Measurements from ENCODE around the gene DLG2. TPM values are rescaled to one million over a fixed set of nuclear protein-coding genes. Genes with fewer than 3 reads are reported as not detected.

Gene DLG2
- total and polyA plus RNA-seq, 9 of the 15 experiments (the other 6 are each of a cell fraction or from before 2014, with no cell fraction given) = 0.52 to 1.6 (median 0.95) TPM

- DNase-seq (ENCODE audit: extremely low read depth in 1 of 4, low spot score in 3 of 4) (no peak), ATAC-seq (no peak), FAIRE-seq (no peak)
- intact Hi-C loops (cut with micrococcal nuclease) (no loop called here), in situ Hi-C loops (cut with MboI) (no loop called here)
- Histone ChIP-seq H3K4me3 (no peak overlapping the region), H3K27me3 (ENCODE audit: control insufficient read depth in 2 of 2, insufficient read depth in 2 of 2, low read length in 2 of 2) (no peaks in the 10 kb centered on the region), H3K9ac (ENCODE audit: insufficient read depth in 1 of 2, low read depth in 2 of 2, low read length in 2 of 2) (no peak overlapping the region), H3K9me1 (ENCODE audit: control insufficient read depth, insufficient read depth, low read length) (no peaks in the 10 kb centered on the region), H4K20me1 (replicated peaks; ENCODE audit: control insufficient read depth, insufficient read depth, low read length) (no peaks in the 10 kb centered on the region), H3K4me2 (ENCODE audit: insufficient read depth, low read length) (no peak overlapping the region), H3K9me3 (replicated peaks; ENCODE audit: control insufficient read depth, insufficient read depth, low read depth, low read length) (no peaks in the 10 kb centered on the region), H3K79me2 (ENCODE audit: control insufficient read depth, insufficient read depth, low read length) (no peaks in the 10 kb centered on the region), H3K4me1 (replicated peaks in 1 of 2; ENCODE audit: control insufficient read depth in 2 of 2, insufficient read depth in 2 of 2, low read length in 2 of 2) (no peaks in the 10 kb centered on the region), H3K27ac (ENCODE audit: extremely low read depth, low read depth, low read length) (no peak overlapping the region), H2AFZ (ENCODE audit: low read depth, low read length) (no peak overlapping the region), H3K36me3 (ENCODE audit: control insufficient read depth, insufficient read depth, low read length) (no peaks in the 10 kb centered on the region)
- WGBS (ENCODE audit: insufficient coverage, low coverage, missing lambda C conversion rate) = 0% methylated on average over 1 of the region's 1 CpG
- TF ChIP-seq RBBP5 (IDR thresholded peaks at IDR 0.05; ENCODE audit: borderline replicate concordance, insufficient read depth, low read length, poor library complexity, severe bottlenecking) = no peak
- TF ChIP-seq CREB1 (IDR thresholded peaks at IDR 0.05) = no peak
- TF ChIP-seq CREB1 (CRISPR knock-in tag; IDR thresholded peaks at IDR 0.05) = no peak
- TF ChIP-seq TFAP4 (CRISPR knock-in tag; IDR thresholded peaks at IDR 0.05; ENCODE audit: borderline replicate concordance) = no peak
- POLR2A ChIA-PET = no interaction called here
- BruUV-seq (replicated peaks) = no TSS peak
- CTCF ChIA-PET (ENCODE audit: low intra/inter-chr PET ratio) = no interaction called here
Observed at GRCh38 chr11:84905411-84905810, 721.7 kb downstream of the DLG2 start.

- H2AFZ ChIP-seq (ENCODE audit: low read depth, low read length) = no peak overlapping the region
- H3K36me3 ChIP-seq (ENCODE audit: control insufficient read depth, insufficient read depth, low read length) = no peaks in the 10 kb centered on the region
- 4% methylated on average over 3 of the region's 3 CpGs for WGBS (ENCODE audit: insufficient coverage, low coverage, missing lambda C conversion rate)
- in situ Hi-C loops (cut with MboI) = no loop called here
- no peaks in the 10 kb centered on the region for H4K20me1 ChIP-seq (replicated peaks; ENCODE audit: control insufficient read depth, insufficient read depth, low read length)
- no peaks in the 10 kb centered on the region for H3K27me3 ChIP-seq (ENCODE audit: control insufficient read depth in 2 of 2, insufficient read depth in 2 of 2, low read length in 2 of 2)
- H3K4me2 ChIP-seq (ENCODE audit: insufficient read depth, low read length) = no peak overlapping the region
- no peaks in the 10 kb centered on the region for H3K79me2 ChIP-seq (ENCODE audit: control insufficient read depth, insufficient read depth, low read length)
- no peak for ATAC-seq
- intact Hi-C loops (cut with micrococcal nuclease) = no loop called here
- H3K9me1 ChIP-seq (ENCODE audit: control insufficient read depth, insufficient read depth, low read length) = no peaks in the 10 kb centered on the region
- ChIA-PET CTCF (ENCODE audit: low intra/inter-chr PET ratio) (no interaction called here), POLR2A (no interaction called here)
- BruUV-seq (replicated peaks) = no TSS peak
- no peaks in the 10 kb centered on the region for H3K9me3 ChIP-seq (replicated peaks; ENCODE audit: control insufficient read depth, insufficient read depth, low read depth, low read length)
- no peak for DNase-seq (ENCODE audit: extremely low read depth in 1 of 4, low spot score in 3 of 4)
- no peaks in the 10 kb centered on the region for H3K4me1 ChIP-seq (replicated peaks in 1 of 2; ENCODE audit: control insufficient read depth in 2 of 2, insufficient read depth in 2 of 2, low read length in 2 of 2)
- no peak for FAIRE-seq
- no peak overlapping the region for H3K27ac ChIP-seq (ENCODE audit: extremely low read depth, low read depth, low read length)
- H3K9ac ChIP-seq (ENCODE audit: insufficient read depth in 1 of 2, low read depth in 2 of 2, low read length in 2 of 2) = no peak overlapping the region
- no peak overlapping the region for H3K4me3 ChIP-seq
- TF ChIP-seq, protein P1, sequence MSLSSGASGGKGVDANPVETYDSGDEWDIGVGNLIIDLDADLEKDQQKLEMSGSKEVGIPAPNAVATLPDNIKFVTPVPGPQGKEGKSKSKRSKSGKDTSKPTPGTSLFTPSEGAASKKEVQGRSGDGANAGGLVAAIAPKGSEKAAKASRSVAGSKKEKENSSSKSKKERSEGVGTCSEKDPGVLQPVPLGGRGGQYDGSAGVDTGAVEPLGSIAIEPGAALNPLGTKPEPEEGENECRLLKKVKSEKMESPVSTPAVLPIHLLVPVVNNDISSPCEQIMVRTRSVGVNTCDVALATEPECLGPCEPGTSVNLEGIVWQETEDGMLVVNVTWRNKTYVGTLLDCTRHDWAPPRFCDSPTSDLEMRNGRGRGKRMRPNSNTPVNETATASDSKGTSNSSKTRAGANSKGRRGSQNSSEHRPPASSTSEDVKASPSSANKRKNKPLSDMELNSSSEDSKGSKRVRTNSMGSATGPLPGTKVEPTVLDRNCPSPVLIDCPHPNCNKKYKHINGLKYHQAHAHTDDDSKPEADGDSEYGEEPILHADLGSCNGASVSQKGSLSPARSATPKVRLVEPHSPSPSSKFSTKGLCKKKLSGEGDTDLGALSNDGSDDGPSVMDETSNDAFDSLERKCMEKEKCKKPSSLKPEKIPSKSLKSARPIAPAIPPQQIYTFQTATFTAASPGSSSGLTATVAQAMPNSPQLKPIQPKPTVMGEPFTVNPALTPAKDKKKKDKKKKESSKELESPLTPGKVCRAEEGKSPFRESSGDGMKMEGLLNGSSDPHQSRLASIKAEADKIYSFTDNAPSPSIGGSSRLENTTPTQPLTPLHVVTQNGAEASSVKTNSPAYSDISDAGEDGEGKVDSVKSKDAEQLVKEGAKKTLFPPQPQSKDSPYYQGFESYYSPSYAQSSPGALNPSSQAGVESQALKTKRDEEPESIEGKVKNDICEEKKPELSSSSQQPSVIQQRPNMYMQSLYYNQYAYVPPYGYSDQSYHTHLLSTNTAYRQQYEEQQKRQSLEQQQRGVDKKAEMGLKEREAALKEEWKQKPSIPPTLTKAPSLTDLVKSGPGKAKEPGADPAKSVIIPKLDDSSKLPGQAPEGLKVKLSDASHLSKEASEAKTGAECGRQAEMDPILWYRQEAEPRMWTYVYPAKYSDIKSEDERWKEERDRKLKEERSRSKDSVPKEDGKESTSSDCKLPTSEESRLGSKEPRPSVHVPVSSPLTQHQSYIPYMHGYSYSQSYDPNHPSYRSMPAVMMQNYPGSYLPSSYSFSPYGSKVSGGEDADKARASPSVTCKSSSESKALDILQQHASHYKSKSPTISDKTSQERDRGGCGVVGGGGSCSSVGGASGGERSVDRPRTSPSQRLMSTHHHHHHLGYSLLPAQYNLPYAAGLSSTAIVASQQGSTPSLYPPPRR (CRISPR knock-in tag; IDR thresholded peaks at IDR 0.05; ENCODE audit: borderline replicate concordance) = no peak
- TF ChIP-seq, protein P2, sequence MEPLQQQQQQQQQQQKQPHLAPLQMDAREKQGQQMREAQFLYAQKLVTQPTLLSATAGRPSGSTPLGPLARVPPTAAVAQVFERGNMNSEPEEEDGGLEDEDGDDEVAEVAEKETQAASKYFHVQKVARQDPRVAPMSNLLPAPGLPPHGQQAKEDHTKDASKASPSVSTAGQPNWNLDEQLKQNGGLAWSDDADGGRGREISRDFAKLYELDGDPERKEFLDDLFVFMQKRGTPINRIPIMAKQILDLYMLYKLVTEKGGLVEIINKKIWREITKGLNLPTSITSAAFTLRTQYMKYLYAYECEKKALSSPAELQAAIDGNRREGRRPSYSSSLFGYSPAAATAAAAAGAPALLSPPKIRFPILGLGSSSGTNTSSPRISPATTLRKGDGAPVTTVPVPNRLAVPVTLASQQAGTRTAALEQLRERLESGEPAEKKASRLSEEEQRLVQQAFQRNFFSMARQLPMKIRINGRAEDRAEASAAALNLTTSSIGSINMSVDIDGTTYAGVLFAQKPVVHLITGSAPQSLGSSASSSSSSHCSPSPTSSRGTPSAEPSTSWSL (CRISPR knock-in tag; IDR thresholded peaks at IDR 0.05; ENCODE audit: borderline replicate concordance) = no peak
- TF ChIP-seq RB1 (IDR thresholded peaks at IDR 0.05; ENCODE audit: low read depth) (no peak), GTF2E2 (tag; IDR thresholded peaks at IDR 0.05) (no peak), ZFP1 (CRISPR knock-in tag; IDR thresholded peaks at IDR 0.05) (no peak)
Observed at GRCh38 chr11:84902445-84902844, 724.7 kb downstream of the DLG2 start.

Data from K562 (cell line).